HAP-1 (cell line): Measurements from ENCODE around the gene ELOVL5.
"Not testable (repeated sequence)": the region's sequence is repeated elsewhere in the genome, so short reads cannot be mapped to it uniquely, and the experiment has no call there.

Experiments used
- DNase-seq, 2 experiments: peaks; one replicate each; pipeline ENCODE4 v3.0.0-alpha.2; 2016 to 2020; ENCODE audit warnings: low spot score in 2 of 2
- H3K27me3 ChIP-seq: fragments of 250-450 bp; sonication (Bioruptor Pico); 2 replicates; pipeline ENCODE4 v1.5.1; 2020; ENCODE audit warnings: low read depth, mild to moderate bottlenecking, moderate library complexity
- H3K36me3 ChIP-seq: fragments of 250-450 bp; sonication (Bioruptor Pico); replicated peaks from 2 replicates; pipeline ENCODE4 v1.5.1; 2020; ENCODE audit warnings: mild to moderate bottlenecking
- H3K4me1 ChIP-seq: fragments of 250-450 bp; sonication (Bioruptor Pico); 2 replicates; pipeline ENCODE4 v1.5.1; 2020; ENCODE audit warnings: mild to moderate bottlenecking
- H3K4me3 ChIP-seq: fragments of 250-450 bp; sonication (Bioruptor Pico); 2 replicates; pipeline ENCODE4 v1.5.1; 2020; ENCODE audit warnings: mild to moderate bottlenecking, moderate library complexity
- H3K9me3 ChIP-seq: fragments of 250-450 bp; sonication (Bioruptor Pico); 2 replicates; pipeline ENCODE4 v1.5.1; 2020; ENCODE audit warnings: mild to moderate bottlenecking, moderate library complexity
- in situ Hi-C: fragments of 300-500 bp; cut with MboI; formaldehyde crosslinking; loops from 3 replicates; pipeline ENCODE4 v1.14.3; 2020; ENCODE audit warnings: low sequenced_read_pairs, inconsistent platforms, mixed read lengths

The ELOVL5 gene, protein sequence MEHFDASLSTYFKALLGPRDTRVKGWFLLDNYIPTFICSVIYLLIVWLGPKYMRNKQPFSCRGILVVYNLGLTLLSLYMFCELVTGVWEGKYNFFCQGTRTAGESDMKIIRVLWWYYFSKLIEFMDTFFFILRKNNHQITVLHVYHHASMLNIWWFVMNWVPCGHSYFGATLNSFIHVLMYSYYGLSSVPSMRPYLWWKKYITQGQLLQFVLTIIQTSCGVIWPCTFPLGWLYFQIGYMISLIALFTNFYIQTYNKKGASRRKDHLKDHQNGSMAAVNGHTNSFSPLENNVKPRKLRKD

GRCh38 chr6:53348371-53349208 lies at the start of gene ELOVL5:
Gene ELOVL5 (minus strand): TSS chr6:53348950. CDS start chr6:53295699, 53,251 bp downstream.
- DNase-seq: peak; percentile 89 to 97
- peaks cover 16% of the 10 kb centered on the region for H3K4me1 ChIP-seq
- in situ Hi-C loops: no loop called here
- no peaks in the 10 kb centered on the region for H3K9me3 ChIP-seq
- H3K4me3 ChIP-seq: peak within 1 kb of the TSS; percentile 98
- peaks cover 13% of the 10 kb centered on the region; the same call in 1 of the 2 replicates for H3K36me3 ChIP-seq
- H3K27me3 ChIP-seq: 0 out of 2 replicates have a peak, but pooled peaks cover 3% of the 10 kb centered on the region

DNA sequence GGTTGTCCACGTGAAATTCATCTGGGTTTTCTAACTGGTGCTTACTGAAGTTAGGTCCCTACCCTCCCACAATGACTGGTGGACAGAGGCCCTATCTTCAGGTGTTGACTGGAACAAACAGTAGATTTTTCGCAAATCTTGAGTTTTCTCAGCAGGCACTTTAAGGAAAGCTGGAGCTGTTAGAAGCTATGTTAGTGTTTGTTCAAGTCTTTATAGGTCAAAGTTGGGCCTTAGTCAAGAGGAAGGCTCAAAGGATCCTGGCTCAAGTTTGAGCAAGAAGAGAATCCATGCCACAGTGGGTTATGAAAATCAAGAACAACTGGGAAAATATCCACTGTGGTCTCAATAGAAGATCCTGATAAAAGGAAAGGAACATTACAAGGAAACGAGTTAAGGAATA lies 48.5 kb upstream of the ELOVL5 start:
- H3K27me3 ChIP-seq: peaks cover 2% of the 10 kb centered on the region; the same call in 1 of the 2 replicates
- H3K9me3 ChIP-seq: no peaks in the 10 kb centered on the region
- H3K4me1 ChIP-seq: no peaks in the 10 kb centered on the region
- H3K4me3 ChIP-seq: no peak overlapping the region
- H3K36me3 ChIP-seq: no peaks in the 10 kb centered on the region
- DNase-seq: no peak
- in situ Hi-C loops: no loop called here

- H3K4me3 ChIP-seq: no peak overlapping the region
- no peaks in the 10 kb centered on the region for H3K9me3 ChIP-seq
- H3K36me3 ChIP-seq: no peaks in the 10 kb centered on the region
- H3K4me1 ChIP-seq: no peaks in the 10 kb centered on the region
- peaks cover 2% of the 10 kb centered on the region; the same call in 1 of the 2 replicates for H3K27me3 ChIP-seq
- in situ Hi-C loops: no loop called here
- no peak for DNase-seq
Observed at GRCh38 chr6:53395986-53396385, 47.2 kb upstream of the ELOVL5 start.

DNA sequence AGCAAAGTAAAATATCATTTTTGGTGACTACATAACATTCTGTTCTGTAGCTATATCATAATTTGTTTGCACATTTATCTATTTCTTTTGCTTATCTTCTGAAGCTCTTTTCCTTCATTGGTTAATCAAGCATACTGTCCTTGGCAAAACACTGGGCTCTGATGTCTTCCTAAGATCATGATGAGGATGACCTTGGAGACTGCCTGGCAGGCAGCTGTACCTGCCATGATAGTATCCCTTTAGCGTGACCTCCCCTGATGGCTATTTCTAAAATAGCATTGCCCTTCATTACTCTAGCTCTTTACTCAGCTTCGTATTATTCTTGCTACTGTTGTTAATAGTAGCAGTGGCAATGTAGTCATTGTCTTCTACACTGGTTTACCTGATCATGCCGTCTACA lies 46.0 kb upstream of the ELOVL5 start:
- Histone ChIP-seq H3K9me3 (no peaks in the 10 kb centered on the region), H3K4me3 (no peak overlapping the region), H3K4me1 (no peaks in the 10 kb centered on the region), H3K36me3 (no peaks in the 10 kb centered on the region), H3K27me3 (peaks cover 2% of the 10 kb centered on the region; the same call in 1 of the 2 replicates)
- in situ Hi-C loops: no loop called here
- DNase-seq: no peak

DNA sequence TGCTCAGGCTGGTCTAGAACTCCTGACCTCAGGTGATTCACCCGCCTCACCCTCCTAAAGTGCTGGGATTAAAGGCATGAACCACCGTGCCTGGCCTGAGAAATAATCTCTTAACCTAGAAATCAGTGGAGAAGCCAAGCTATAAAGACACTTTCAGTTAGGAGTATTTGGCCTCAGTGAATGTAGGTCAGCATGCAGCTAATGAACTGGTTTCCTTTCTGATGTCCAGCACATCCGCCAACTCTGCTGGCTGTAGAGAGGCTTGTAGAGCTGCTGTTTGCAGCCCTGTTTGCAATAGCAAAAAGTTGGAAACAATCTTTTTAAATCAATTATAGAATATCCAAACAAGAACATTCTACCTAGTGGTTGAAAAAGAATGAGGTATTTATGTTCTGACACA lies 42.4 kb upstream of the ELOVL5 start:
- H3K27me3 ChIP-seq: peaks cover 2% of the 10 kb centered on the region; the same call in 1 of the 2 replicates
- H3K9me3 ChIP-seq: no peaks in the 10 kb centered on the region
- H3K4me3 ChIP-seq: no peak overlapping the region
- no peaks in the 10 kb centered on the region for H3K4me1 ChIP-seq
- H3K36me3 ChIP-seq: no peaks in the 10 kb centered on the region
- in situ Hi-C loops: no loop called here
- DNase-seq: no peak

GRCh38 chr6:53390010-53390409 lies 41.3 kb upstream of the ELOVL5 start:
- Histone ChIP-seq H3K4me3 (no peak overlapping the region), H3K4me1 (no peaks in the 10 kb centered on the region), H3K36me3 (no peaks in the 10 kb centered on the region), H3K27me3 (no peaks in the 10 kb centered on the region), H3K9me3 (no peaks in the 10 kb centered on the region)
- DNase-seq: no peak
- in situ Hi-C loops: no loop called here

DNA sequence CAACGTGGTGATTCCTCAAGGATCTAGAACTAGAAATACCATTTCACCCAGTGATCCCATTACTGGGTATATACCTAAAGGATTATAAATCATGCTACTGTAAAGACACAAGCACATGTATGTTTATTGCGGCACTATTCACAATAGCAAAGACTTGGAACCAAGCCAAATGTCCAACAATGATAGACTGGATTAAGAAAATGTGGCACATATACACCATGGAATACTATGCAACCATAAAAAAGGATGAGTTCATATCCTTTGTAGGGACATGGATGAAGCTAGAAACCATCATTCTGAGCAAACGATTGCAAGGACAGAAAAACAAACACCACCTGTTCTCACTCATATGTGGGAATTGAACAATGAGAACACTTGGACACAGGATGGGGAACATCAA lies 39.9 kb upstream of the ELOVL5 start:
- in situ Hi-C loops, H3K27me3 ChIP-seq, H3K9me3 ChIP-seq, DNase-seq, H3K36me3 ChIP-seq, H3K4me1 ChIP-seq, H3K4me3 ChIP-seq: not testable (repeated sequence)

GRCh38 chr6:53382421-53382820 lies 33.7 kb upstream of the ELOVL5 start:
- no peak for DNase-seq
- no peaks in the 10 kb centered on the region for H3K9me3 ChIP-seq
- in situ Hi-C loops: no loop called here

GRCh38 chr6:53378208-53378607 lies 29.5 kb upstream of the ELOVL5 start:
- Histone ChIP-seq H3K36me3 (no peaks in the 10 kb centered on the region), H3K9me3 (no peaks in the 10 kb centered on the region), H3K4me3 (no peak overlapping the region), H3K4me1 (no peaks in the 10 kb centered on the region), H3K27me3 (peaks cover 11% of the 10 kb centered on the region; the same call in 1 of the 2 replicates)
- in situ Hi-C loops: no loop called here
- no peak for DNase-seq

More at GRCh38 chr6:53382421-53382820, 33.7 kb upstream of the ELOVL5 start:
- Histone ChIP-seq H3K4me3 (no peak overlapping the region), H3K36me3 (no peaks in the 10 kb centered on the region), H3K4me1 (no peaks in the 10 kb centered on the region), H3K27me3 (peaks cover 6% of the 10 kb centered on the region; the same call in 1 of the 2 replicates)

DNA sequence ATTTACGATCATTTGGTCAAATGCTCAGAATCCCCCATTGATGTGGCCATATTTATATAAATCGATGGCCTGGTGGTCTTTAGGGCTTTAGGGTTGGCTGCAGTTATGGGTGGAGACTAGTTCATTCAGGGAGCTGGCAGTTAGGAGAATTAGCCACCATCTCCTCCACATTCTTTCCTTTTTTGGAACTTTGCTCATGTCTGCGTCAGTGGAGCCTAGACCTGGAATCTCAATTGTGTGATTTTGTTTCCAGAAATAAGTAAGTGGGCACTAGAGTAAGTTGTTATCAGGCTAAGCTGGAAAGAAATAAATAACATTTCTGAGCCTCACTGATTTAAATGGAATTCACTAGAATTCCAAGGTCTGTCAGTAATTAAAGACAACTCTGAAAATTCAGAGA lies 29.0 kb upstream of the ELOVL5 start:
- DNase-seq: no peak
- Histone ChIP-seq H3K9me3 (no peaks in the 10 kb centered on the region), H3K4me3 (no peak overlapping the region), H3K4me1 (no peaks in the 10 kb centered on the region), H3K27me3 (peaks cover 11% of the 10 kb centered on the region; the same call in 1 of the 2 replicates), H3K36me3 (no peaks in the 10 kb centered on the region)
- in situ Hi-C loops: no loop called here

GRCh38 chr6:53377289-53377688 lies 28.5 kb upstream of the ELOVL5 start:
- Histone ChIP-seq H3K36me3 (no peaks in the 10 kb centered on the region), H3K4me1 (no peaks in the 10 kb centered on the region), H3K9me3 (no peaks in the 10 kb centered on the region), H3K4me3 (no peak overlapping the region), H3K27me3 (peaks cover 11% of the 10 kb centered on the region; the same call in 1 of the 2 replicates)
- in situ Hi-C loops: no loop called here
- DNase-seq: no peak

DNA sequence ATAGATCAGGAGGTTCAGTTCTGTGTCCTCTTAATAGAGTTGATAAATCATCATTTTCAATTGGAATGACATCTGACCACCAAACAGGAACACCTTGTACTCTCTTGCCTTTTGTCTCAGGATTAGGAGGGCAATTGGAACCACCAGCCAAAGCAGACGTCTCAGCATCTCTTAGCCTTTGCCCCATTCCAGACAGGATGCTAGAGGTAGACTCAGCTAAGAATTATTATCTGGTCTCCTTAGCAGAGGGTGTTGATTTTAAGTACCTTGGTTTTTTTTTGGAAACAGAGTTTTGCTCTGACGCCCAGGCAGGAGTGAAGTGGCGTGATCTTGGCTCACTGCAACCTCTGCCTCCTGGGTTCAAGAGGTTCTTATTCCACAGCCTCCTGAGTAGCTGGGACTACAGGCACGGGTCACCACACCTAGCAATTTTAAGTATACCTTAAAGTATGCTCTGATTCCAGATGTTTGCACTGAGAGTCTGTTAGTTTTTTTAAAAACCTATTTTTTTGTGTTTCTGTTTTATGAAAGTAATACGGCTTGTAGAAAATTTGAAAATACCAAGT lies 28.0 kb upstream of the ELOVL5 start:
- Histone ChIP-seq H3K4me1 (no peaks in the 10 kb centered on the region), H3K4me3 (no peak overlapping the region), H3K27me3 (peaks cover 11% of the 10 kb centered on the region; the same call in 1 of the 2 replicates), H3K36me3 (no peaks in the 10 kb centered on the region), H3K9me3 (no peaks in the 10 kb centered on the region)
- no peak for DNase-seq
- in situ Hi-C loops: no loop called here

GRCh38 chr6:53375847-53376246 lies 27.1 kb upstream of the ELOVL5 start:
- DNase-seq: no peak
- in situ Hi-C loops: no loop called here

GRCh38 chr6:53373638-53374037 lies 24.9 kb upstream of the ELOVL5 start:
- Histone ChIP-seq H3K4me3 (no peak overlapping the region), H3K4me1 (no peaks in the 10 kb centered on the region), H3K9me3 (no peaks in the 10 kb centered on the region), H3K36me3 (no peaks in the 10 kb centered on the region), H3K27me3 (peaks cover 11% of the 10 kb centered on the region; the same call in 1 of the 2 replicates)
- in situ Hi-C loops: no loop called here
- DNase-seq: no peak

More at GRCh38 chr6:53375847-53376246, 27.1 kb upstream of the ELOVL5 start:
- Histone ChIP-seq H3K36me3 (no peaks in the 10 kb centered on the region), H3K9me3 (no peaks in the 10 kb centered on the region), H3K4me1 (no peaks in the 10 kb centered on the region), H3K4me3 (no peak overlapping the region), H3K27me3 (peaks cover 11% of the 10 kb centered on the region; the same call in 1 of the 2 replicates)
